IMR-90 (cell line): ENCODE measurements around the gene JCAD.

Source experiments
- MAFK ChIP-seq: IDR thresholded peaks from 2 replicates; pipeline ENCODE4 v1.6.1; 2012; ENCODE audit warnings: low read depth, low read length, improper control_type of control experiment
- MXI1 ChIP-seq: IDR thresholded peaks from 2 replicates; pipeline ENCODE4 v1.6.1; 2012; ENCODE audit warnings: low read depth, mild to moderate bottlenecking, low read length, moderate library complexity, borderline replicate concordance
- SMC3 ChIP-seq: fragments of 150-350 bp; IDR thresholded peaks from 2 replicates; pipeline ENCODE4 v1.6.1; 2016; ENCODE audit warnings: low read depth, mild to moderate bottlenecking, antibody characterized with exemption, low read length, moderate library complexity
- TF ChIP-seq, protein P1 (sequence below): conservative IDR thresholded peaks from 2 replicates; pipeline ENCODE4 v1.5.1; 2012; ENCODE audit warnings: mild to moderate bottlenecking, low read depth, low read length, improper control_type of control experiment
- TF ChIP-seq, protein P2 (sequence below): fragments of 150-350 bp; IDR thresholded peaks from 2 replicates; pipeline ENCODE4 v1.6.1; 2016; ENCODE audit warnings: low read depth, mild to moderate bottlenecking, low read length, moderate library complexity, borderline replicate concordance

DNA sequence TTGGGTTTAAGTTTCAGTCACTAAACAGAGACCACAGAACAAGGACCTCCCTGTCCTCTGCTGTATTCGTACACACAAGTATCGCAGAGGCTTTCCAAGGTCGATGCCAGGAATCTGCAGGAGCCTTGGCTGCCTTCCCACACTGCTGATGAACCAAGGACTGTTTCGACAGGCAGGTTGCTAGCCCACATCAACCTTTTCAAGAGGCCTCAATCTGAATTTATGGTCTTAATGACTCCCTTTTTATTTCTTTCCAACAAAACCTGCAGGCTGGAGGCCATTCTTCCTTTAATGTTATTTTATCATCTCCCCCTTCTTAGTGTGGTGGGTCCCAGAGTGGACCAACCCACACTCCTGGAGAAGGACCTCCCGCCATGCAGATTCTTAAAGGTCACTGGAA lies 45.6 kb downstream of the JCAD start:
- TF ChIP-seq, protein P1, sequence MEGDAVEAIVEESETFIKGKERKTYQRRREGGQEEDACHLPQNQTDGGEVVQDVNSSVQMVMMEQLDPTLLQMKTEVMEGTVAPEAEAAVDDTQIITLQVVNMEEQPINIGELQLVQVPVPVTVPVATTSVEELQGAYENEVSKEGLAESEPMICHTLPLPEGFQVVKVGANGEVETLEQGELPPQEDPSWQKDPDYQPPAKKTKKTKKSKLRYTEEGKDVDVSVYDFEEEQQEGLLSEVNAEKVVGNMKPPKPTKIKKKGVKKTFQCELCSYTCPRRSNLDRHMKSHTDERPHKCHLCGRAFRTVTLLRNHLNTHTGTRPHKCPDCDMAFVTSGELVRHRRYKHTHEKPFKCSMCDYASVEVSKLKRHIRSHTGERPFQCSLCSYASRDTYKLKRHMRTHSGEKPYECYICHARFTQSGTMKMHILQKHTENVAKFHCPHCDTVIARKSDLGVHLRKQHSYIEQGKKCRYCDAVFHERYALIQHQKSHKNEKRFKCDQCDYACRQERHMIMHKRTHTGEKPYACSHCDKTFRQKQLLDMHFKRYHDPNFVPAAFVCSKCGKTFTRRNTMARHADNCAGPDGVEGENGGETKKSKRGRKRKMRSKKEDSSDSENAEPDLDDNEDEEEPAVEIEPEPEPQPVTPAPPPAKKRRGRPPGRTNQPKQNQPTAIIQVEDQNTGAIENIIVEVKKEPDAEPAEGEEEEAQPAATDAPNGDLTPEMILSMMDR: no peak
- TF ChIP-seq, protein P2, sequence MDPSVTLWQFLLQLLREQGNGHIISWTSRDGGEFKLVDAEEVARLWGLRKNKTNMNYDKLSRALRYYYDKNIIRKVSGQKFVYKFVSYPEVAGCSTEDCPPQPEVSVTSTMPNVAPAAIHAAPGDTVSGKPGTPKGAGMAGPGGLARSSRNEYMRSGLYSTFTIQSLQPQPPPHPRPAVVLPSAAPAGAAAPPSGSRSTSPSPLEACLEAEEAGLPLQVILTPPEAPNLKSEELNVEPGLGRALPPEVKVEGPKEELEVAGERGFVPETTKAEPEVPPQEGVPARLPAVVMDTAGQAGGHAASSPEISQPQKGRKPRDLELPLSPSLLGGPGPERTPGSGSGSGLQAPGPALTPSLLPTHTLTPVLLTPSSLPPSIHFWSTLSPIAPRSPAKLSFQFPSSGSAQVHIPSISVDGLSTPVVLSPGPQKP: no peak
- TF ChIP-seq MXI1: no peak
- TF ChIP-seq MAFK: no peak
- TF ChIP-seq SMC3: no peak
